Liver (tissue), 9 donors: ENCODE data around the gene ARFRP1. TPM values are rescaled to one million over a fixed set of nuclear protein-coding genes. Genes with fewer than 3 reads are reported as not detected.
A peak's percentile ranks its signal among the peaks of the same experiment; 100 is the strongest.

Experiments
- DNase-seq: peaks from one replicate; pipeline ENCODE4 v3.0.0-alpha.2; 2017; ENCODE audit warnings: low spot score
- H3K27ac ChIP-seq, 2 donors: one replicate each; pipeline ENCODE4 v1.7.0; 2013; ENCODE audit warnings: inconsistent platforms in 2 of 2, low read length in 2 of 2, control low read depth in 1 of 2, low read depth in 1 of 2, mild to moderate bottlenecking in 1 of 2
- H3K27me3 ChIP-seq, 4 donors: one replicate each; pipeline versions ENCODE4 v1.6.1 to v1.7.0; 2013; ENCODE audit warnings: low read length in 3 of 4, inconsistent platforms in 1 of 4, mild to moderate bottlenecking in 1 of 4, moderate library complexity in 1 of 4; ENCODE audit not compliant: control insufficient read depth in 4 of 4, insufficient read depth in 4 of 4
- H3K36me3 ChIP-seq, 4 donors: one replicate each; pipeline versions ENCODE4 v1.6.1 to v1.7.0; 2013; ENCODE audit warnings: low read length in 3 of 4, mild to moderate bottlenecking in 3 of 4, low read depth in 1 of 4, moderate library complexity in 1 of 4; ENCODE audit not compliant: control insufficient read depth in 4 of 4, insufficient read depth in 3 of 4
- H3K4me1 ChIP-seq, 4 donors: one replicate each; pipeline versions ENCODE4 v1.6.1 to v1.7.0; 2013; ENCODE audit warnings: low read length in 3 of 4, mild to moderate bottlenecking in 3 of 4, moderate library complexity in 1 of 4; ENCODE audit not compliant: control insufficient read depth in 4 of 4, insufficient read depth in 4 of 4
- H3K4me3 ChIP-seq, 3 donors: one replicate each; pipeline versions ENCODE4 v1.6.1 to v1.7.0; 2013; ENCODE audit warnings: low read length in 3 of 3, control low read depth in 1 of 3, low read depth in 1 of 3, mild to moderate bottlenecking in 1 of 3
- H3K9ac ChIP-seq, 2 donors: one replicate each; pipeline ENCODE4 v1.7.0; 2013; ENCODE audit warnings: low read length in 2 of 2, mild to moderate bottlenecking in 2 of 2, moderate library complexity in 2 of 2, control low read depth in 1 of 2, low read depth in 1 of 2
- H3K9me3 ChIP-seq, 4 donors: one replicate each; pipeline versions ENCODE4 v1.6.1 to v1.7.0; 2013; ENCODE audit warnings: low read length in 3 of 4; ENCODE audit not compliant: control insufficient read depth in 4 of 4
- EGR1 ChIP-seq, 2 donors: IDR thresholded peaks; 2 replicates each; pipeline ENCODE4 v1.6.1; 2016 to 2018; ENCODE audit warnings: antibody characterized with exemption in 2 of 2, low read depth in 2 of 2
- FOXA1 ChIP-seq: IDR thresholded peaks from 2 replicates; pipeline ENCODE4 v1.6.1; 2016; ENCODE audit warnings: antibody characterized with exemption
- GABPA ChIP-seq, 2 donors: IDR thresholded peaks in 1 of 2; conservative IDR thresholded peaks in 1 of 2; 2 replicates each; pipeline ENCODE4 v1.6.1; 2016; ENCODE audit warnings: antibody characterized with exemption in 2 of 2, mild to moderate bottlenecking in 1 of 2, moderate library complexity in 1 of 2
- HNF4A ChIP-seq, 2 donors: conservative IDR thresholded peaks; 2 replicates each; pipeline ENCODE4 v1.6.1; 2016; ENCODE audit warnings: antibody characterized with exemption in 2 of 2, mild to moderate bottlenecking in 2 of 2
- NR2F2 ChIP-seq: IDR thresholded peaks from 2 replicates; pipeline ENCODE4 v1.6.1; 2016; ENCODE audit warnings: antibody characterized with exemption
- RAD21 ChIP-seq, 2 donors: IDR thresholded peaks; 2 replicates each; pipeline ENCODE4 v1.6.1; 2016; ENCODE audit warnings: antibody characterized with exemption in 2 of 2, mild to moderate bottlenecking in 2 of 2
- RXRA ChIP-seq, 2 donors: IDR thresholded peaks; 2 replicates each; pipeline ENCODE4 v1.6.1; 2017 to 2018; ENCODE audit warnings: antibody characterized with exemption in 2 of 2, mild to moderate bottlenecking in 1 of 2
- TAF1 ChIP-seq: conservative IDR thresholded peaks from 2 replicates; pipeline ENCODE4 v1.6.1; 2016; ENCODE audit warnings: antibody characterized with exemption, mild to moderate bottlenecking
- WGBS: extraction: QIAGEN DNeasy Blood & Tissue Kit; methylation state at CpG from one replicate; pipeline ENCODE4 v1.1.7; 2013; 5-methylcytosine and 5-hydroxymethylcytosine counted together
- polyA plus RNA-seq, 2 donors: library from polyadenylated mRNA; stranded (reverse) in 1 of 2; unstranded in 1 of 2; fragments of 200-250 nt in 1 of 2; fragments of >200 nt in 1 of 2; fragmentation: Nextera tagmentation in 1 of 2; extraction: Ambion mirVana in 1 of 2; gene quantifications; one replicate each; pipeline versions ENCODE4 v1.2.1 to v1.2.3, GENCODE V29; 2013 to 2015
- total RNA-seq, 2 donors: library from RNA; depleted of rRNA; stranded (reverse); fragments of >200 nt; gene quantifications; one replicate each; pipeline ENCODE4 v1.2.3, GENCODE V29; 2014
- TF ChIP-seq, protein P1 (sequence below): IDR thresholded peaks from 2 replicates; pipeline ENCODE4 v1.6.1; 2016; ENCODE audit warnings: antibody characterized with exemption
- TF ChIP-seq, protein P2 (sequence below): fragments of 150-350 bp; IDR thresholded peaks from 2 replicates; pipeline ENCODE4 v1.5.1; 2017; ENCODE audit warnings: improper control_type of control experiment, low read depth, low read length; ENCODE audit not compliant: missing input control
- TF ChIP-seq, protein P3 (sequence below): IDR thresholded peaks from 2 replicates; pipeline ENCODE4 v1.6.1; 2016; ENCODE audit warnings: antibody characterized with exemption, mild to moderate bottlenecking
- TF ChIP-seq, protein P4 (sequence below): IDR thresholded peaks from 2 replicates; pipeline ENCODE4 v1.6.1; 2016; ENCODE audit warnings: antibody characterized with exemption
- TF ChIP-seq, protein P5 (sequence below): IDR thresholded peaks from 2 replicates; pipeline ENCODE4 v1.6.1; 2016; ENCODE audit warnings: antibody characterized with exemption
- donor health status: healthy.
- donor health status: healthy.
- donor health status: healthy.
- donor health status: healthy.
- donor health status: healthy.

ARFRP1 gene
- total and polyA plus RNA-seq, 4 donors: 14.2 to 26.9 (median 20.5) TPM

DNA sequence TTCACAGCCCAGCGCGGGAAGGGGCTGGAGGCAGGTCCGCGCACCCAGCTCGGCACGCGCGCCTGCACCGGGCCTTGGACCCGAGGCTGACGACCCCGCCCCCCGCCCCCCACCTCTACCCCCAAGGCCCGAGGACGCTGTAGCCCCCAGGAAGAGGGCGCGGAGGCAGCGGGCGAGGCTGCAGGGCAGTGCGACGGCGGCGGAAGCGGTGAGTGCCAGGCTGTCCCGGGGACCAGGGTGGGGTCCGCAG lies 29.8 kb upstream of the ARFRP1 start:
- WGBS: 4% methylated on average over 26 of the region's 26 CpGs
- no peaks in the 10 kb centered on the region for H3K36me3 ChIP-seq
- TF ChIP-seq, protein P1, sequence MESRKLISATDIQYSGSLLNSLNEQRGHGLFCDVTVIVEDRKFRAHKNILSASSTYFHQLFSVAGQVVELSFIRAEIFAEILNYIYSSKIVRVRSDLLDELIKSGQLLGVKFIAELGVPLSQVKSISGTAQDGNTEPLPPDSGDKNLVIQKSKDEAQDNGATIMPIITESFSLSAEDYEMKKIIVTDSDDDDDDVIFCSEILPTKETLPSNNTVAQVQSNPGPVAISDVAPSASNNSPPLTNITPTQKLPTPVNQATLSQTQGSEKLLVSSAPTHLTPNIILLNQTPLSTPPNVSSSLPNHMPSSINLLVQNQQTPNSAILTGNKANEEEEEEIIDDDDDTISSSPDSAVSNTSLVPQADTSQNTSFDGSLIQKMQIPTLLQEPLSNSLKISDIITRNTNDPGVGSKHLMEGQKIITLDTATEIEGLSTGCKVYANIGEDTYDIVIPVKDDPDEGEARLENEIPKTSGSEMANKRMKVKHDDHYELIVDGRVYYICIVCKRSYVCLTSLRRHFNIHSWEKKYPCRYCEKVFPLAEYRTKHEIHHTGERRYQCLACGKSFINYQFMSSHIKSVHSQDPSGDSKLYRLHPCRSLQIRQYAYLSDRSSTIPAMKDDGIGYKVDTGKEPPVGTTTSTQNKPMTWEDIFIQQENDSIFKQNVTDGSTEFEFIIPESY: no peak
- no peak overlapping the region for H3K9ac ChIP-seq
- H3K4me1 ChIP-seq: peaks cover 14 to 86% (median 53%) of the 10 kb centered on the region in 4 donors
- peak overlapping the region; percentile 53 to 86 (median 54) for H3K4me3 ChIP-seq
- no peak for DNase-seq
- H3K27me3 ChIP-seq: no peaks in the 10 kb centered on the region
- peak overlapping the region in 1 of 2 donors; percentile 43 for H3K27ac ChIP-seq
- no peaks in the 10 kb centered on the region for H3K9me3 ChIP-seq

DNA sequence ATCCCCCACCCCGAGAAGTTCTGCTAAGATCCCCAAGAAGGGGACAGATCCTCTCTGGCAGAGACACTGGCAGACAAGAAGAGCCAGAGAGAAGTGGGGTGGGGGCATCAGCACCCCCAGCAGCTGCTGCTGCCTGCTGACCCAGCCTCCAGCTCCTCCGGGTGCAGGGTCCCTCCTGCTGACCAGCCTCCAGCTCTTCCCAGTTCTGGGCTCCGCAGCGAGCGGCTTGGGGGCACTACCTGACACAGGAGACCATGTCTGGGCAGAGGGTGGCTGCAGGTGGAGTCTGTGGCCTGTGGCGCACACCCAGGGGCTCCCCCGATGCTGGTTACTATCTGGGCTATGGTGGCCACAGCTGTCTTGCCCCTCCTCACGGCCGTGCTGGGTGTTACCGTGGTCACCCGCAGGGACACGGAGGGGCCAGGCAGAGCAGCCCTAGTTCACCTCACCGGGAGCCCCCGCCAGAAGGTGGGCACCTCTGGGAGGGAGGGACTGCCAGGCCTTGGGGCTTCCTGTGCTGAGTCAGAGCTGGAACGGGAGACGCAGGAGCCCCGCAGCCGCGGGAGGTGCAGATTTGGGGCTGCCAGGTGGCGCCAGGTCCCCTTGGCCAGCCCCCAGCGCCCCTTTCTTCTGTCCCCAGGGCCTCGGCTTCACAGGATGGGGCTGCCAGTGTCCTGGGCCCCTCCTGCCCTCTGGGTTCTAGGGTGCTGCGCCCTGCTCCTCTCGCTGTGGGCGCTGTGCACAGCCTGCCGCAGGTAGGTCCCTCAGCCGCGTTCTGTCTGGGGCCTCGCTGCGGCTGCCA lies 29.3 kb upstream of the ARFRP1 start:
- no peaks in the 10 kb centered on the region for H3K27me3 ChIP-seq
- peak overlapping the region; percentile 4 to 86 (median 54) for H3K4me3 ChIP-seq
- no peak overlapping the region for H3K9ac ChIP-seq
- no peaks in the 10 kb centered on the region for H3K36me3 ChIP-seq
- DNase-seq: peak; percentile 35
- H3K9me3 ChIP-seq: no peaks in the 10 kb centered on the region
- H3K4me1 ChIP-seq: peaks cover 9 to 81% (median 51%) of the 10 kb centered on the region in 4 donors
- 16% methylated on average over 30 of the region's 30 CpGs for WGBS
- H3K27ac ChIP-seq: peak overlapping the region; percentile 11 to 43
- no peak for TF ChIP-seq GABPA (IDR thresholded peaks at IDR 0.05 in 1 of 2, conservative IDR thresholded peaks at IDR 0.05 in 1 of 2)

DNA sequence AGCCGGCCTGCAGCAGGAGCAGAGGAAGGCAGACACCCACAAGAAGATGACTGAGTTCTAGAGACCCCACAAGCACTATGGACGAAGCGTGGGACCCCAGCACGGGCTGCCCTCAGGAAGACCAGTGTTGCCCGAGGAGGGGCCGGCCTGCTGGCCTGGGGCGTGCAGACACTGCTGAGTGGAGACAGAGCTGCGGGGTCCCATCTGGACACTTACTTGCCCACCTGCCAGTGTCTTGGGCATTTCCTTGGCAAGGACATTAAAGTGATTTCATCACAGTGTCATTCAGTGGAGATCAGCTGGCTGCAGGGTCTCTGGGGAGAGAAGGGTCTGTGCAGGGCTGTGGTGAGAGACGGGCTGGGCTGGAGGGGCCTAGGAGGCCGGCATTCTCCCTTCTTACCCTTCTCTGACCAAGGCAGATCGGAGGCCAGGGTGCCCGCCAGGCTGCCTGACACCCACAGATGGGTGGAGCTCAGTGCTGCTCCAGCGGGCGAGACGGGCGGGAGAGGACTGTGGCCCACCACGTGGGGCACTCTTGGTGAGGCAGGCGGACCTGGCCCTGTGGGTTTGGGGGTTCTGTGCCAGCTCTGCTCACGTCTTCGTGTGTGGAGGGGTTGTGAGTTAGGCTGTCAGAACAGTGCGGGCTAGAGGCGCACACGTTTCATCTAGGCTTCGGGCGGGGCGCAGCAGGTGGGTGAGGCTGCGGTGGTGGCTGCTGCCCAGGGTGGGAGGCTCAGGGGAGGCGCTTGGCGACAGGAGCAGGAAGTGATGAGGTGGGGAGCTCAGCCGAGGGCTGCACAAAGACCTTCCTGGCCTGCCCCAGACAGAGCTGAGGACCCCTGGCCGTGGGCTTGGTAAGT lies 28.3 kb upstream of the ARFRP1 start, which contains the start of gene LIME1:
Gene LIME1 (plus strand): TSS at position 806 of the 860 bp plus-strand sequence. CDS start 886 bp downstream, outside the sequence.
- Histone ChIP-seq H3K36me3 (no peaks in the 10 kb centered on the region), H3K9me3 (no peaks in the 10 kb centered on the region), H3K27me3 (no peaks in the 10 kb centered on the region), H3K9ac (no peak within 1 kb of the TSS), H3K4me3 (peak within 1 kb of the TSS; percentile 50 to 86 (median 54)), H3K4me1 (peaks cover 6 to 71% (median 45%) of the 10 kb centered on the region in 4 donors), H3K27ac (peak within 1 kb of the TSS; percentile 35 to 43)
- WGBS: 22% methylated on average over 31 of the region's 31 CpGs
- TF ChIP-seq HNF4A (conservative IDR thresholded peaks at IDR 0.05): peak in 1 of 2 donors; percentile 50
- TF ChIP-seq, protein P2, sequence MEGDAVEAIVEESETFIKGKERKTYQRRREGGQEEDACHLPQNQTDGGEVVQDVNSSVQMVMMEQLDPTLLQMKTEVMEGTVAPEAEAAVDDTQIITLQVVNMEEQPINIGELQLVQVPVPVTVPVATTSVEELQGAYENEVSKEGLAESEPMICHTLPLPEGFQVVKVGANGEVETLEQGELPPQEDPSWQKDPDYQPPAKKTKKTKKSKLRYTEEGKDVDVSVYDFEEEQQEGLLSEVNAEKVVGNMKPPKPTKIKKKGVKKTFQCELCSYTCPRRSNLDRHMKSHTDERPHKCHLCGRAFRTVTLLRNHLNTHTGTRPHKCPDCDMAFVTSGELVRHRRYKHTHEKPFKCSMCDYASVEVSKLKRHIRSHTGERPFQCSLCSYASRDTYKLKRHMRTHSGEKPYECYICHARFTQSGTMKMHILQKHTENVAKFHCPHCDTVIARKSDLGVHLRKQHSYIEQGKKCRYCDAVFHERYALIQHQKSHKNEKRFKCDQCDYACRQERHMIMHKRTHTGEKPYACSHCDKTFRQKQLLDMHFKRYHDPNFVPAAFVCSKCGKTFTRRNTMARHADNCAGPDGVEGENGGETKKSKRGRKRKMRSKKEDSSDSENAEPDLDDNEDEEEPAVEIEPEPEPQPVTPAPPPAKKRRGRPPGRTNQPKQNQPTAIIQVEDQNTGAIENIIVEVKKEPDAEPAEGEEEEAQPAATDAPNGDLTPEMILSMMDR: no peak
- no peak for TF ChIP-seq FOXA1
- TF ChIP-seq, protein P3, sequence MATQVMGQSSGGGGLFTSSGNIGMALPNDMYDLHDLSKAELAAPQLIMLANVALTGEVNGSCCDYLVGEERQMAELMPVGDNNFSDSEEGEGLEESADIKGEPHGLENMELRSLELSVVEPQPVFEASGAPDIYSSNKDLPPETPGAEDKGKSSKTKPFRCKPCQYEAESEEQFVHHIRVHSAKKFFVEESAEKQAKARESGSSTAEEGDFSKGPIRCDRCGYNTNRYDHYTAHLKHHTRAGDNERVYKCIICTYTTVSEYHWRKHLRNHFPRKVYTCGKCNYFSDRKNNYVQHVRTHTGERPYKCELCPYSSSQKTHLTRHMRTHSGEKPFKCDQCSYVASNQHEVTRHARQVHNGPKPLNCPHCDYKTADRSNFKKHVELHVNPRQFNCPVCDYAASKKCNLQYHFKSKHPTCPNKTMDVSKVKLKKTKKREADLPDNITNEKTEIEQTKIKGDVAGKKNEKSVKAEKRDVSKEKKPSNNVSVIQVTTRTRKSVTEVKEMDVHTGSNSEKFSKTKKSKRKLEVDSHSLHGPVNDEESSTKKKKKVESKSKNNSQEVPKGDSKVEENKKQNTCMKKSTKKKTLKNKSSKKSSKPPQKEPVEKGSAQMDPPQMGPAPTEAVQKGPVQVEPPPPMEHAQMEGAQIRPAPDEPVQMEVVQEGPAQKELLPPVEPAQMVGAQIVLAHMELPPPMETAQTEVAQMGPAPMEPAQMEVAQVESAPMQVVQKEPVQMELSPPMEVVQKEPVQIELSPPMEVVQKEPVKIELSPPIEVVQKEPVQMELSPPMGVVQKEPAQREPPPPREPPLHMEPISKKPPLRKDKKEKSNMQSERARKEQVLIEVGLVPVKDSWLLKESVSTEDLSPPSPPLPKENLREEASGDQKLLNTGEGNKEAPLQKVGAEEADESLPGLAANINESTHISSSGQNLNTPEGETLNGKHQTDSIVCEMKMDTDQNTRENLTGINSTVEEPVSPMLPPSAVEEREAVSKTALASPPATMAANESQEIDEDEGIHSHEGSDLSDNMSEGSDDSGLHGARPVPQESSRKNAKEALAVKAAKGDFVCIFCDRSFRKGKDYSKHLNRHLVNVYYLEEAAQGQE: no peak
- peak; percentile 30 for TF ChIP-seq TAF1
- TF ChIP-seq, protein P1: no peak
- TF ChIP-seq, protein P4, sequence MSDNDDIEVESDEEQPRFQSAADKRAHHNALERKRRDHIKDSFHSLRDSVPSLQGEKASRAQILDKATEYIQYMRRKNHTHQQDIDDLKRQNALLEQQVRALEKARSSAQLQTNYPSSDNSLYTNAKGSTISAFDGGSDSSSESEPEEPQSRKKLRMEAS: peak; percentile 44
- no peak for TF ChIP-seq NR2F2
- TF ChIP-seq RAD21 (IDR thresholded peaks at IDR 0.05): no peak
- TF ChIP-seq RXRA (IDR thresholded peaks at IDR 0.05): peak in 1 of 2 donors; percentile 2
- TF ChIP-seq EGR1 (IDR thresholded peaks at IDR 0.05; ENCODE audit: low read depth in 2 of 2): no peak
- TF ChIP-seq, protein P5, sequence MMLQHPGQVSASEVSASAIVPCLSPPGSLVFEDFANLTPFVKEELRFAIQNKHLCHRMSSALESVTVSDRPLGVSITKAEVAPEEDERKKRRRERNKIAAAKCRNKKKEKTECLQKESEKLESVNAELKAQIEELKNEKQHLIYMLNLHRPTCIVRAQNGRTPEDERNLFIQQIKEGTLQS: no peak
- no peak for TF ChIP-seq GABPA (IDR thresholded peaks at IDR 0.05 in 1 of 2, conservative IDR thresholded peaks at IDR 0.05 in 1 of 2)
- peak; percentile 40 for DNase-seq
